ENCODE measurements around the gene FAM83D.
A peak's percentile ranks its signal among the peaks of the same experiment; 100 is the strongest.

Gene FAM83D

GRCh38 chr20:38973107-38973506 is 46.9 kb downstream of the FAM83D start:
- peaks cover 47% of the 10 kb centered on the region for H3K36me3 ChIP-seq (ENCODE audit: insufficient read depth, low read length)
- peak overlapping the region; percentile 29; the same call in 1 of the 2 replicates for H3K27ac ChIP-seq
- no peak for TF ChIP-seq POLR2AphosphoS5 (IDR thresholded peaks at IDR 0.05; ENCODE audit: borderline replicate concordance, low read depth, low read length)
- TF ChIP-seq FOXP2 (optimal IDR thresholded peaks at IDR 0.05; ENCODE audit: control extremely low read depth, extremely low read length, insufficient read depth) = no peak
- TF ChIP-seq EZH2 (IDR thresholded peaks at IDR 0.05) = no peak
- H3K9ac ChIP-seq (ENCODE audit: insufficient read length) = peak overlapping the region; percentile 33
- peak overlapping the region; percentile 39; the same call in 1 of the 2 replicates for H3K4me3 ChIP-seq
- DNase-seq (ENCODE audit: low read depth, low spot score) = no peak
- no peaks in the 10 kb centered on the region for H3K9me3 ChIP-seq (ENCODE audit: low read depth, low read length)

- peak overlapping the region; percentile 39; the same call in 1 of the 2 replicates for H3K4me3 ChIP-seq
- no peak for DNase-seq (ENCODE audit: low read depth, low spot score)
- peak overlapping the region; percentile 33 for H3K9ac ChIP-seq (ENCODE audit: insufficient read length)
- peak overlapping the region; percentile 29 for H3K27ac ChIP-seq
- H3K9me3 ChIP-seq (ENCODE audit: low read depth, low read length) = no peaks in the 10 kb centered on the region
- TF ChIP-seq EZH2 (IDR thresholded peaks at IDR 0.05) (no peak), FOXP2 (optimal IDR thresholded peaks at IDR 0.05; ENCODE audit: control extremely low read depth, extremely low read length, insufficient read depth) (peak; percentile 41), POLR2AphosphoS5 (IDR thresholded peaks at IDR 0.05; ENCODE audit: borderline replicate concordance, low read depth, low read length) (no peak)
- peaks cover 52% of the 10 kb centered on the region for H3K36me3 ChIP-seq (ENCODE audit: insufficient read depth, low read length)
Observed at GRCh38 chr20:38973645-38974044, 47.4 kb downstream of the FAM83D start.

- TF ChIP-seq FOXP2 (optimal IDR thresholded peaks at IDR 0.05; ENCODE audit: control extremely low read depth, extremely low read length, insufficient read depth) = no peak
- no peak for TF ChIP-seq POLR2AphosphoS5 (IDR thresholded peaks at IDR 0.05; ENCODE audit: borderline replicate concordance, low read depth, low read length)
- TF ChIP-seq EZH2 (IDR thresholded peaks at IDR 0.05) = no peak
- Histone ChIP-seq H3K9me3 (ENCODE audit: low read depth, low read length) (no peaks in the 10 kb centered on the region), H3K4me3 (no peak overlapping the region), H3K9ac (ENCODE audit: insufficient read length) (no peak overlapping the region), H3K36me3 (ENCODE audit: insufficient read depth, low read length) (peaks cover 39% of the 10 kb centered on the region), H3K27ac (no peak overlapping the region)
- no peak for DNase-seq (ENCODE audit: low read depth, low spot score)
Observed at GRCh38 chr20:38975539-38976120, 49.4 kb downstream of the FAM83D start.

GRCh38 chr20:38979434-38979833 is 53.2 kb downstream of the FAM83D start:
- no peak for DNase-seq (ENCODE audit: low read depth, low spot score)
- TF ChIP-seq EZH2 (IDR thresholded peaks at IDR 0.05) (no peak), FOXP2 (optimal IDR thresholded peaks at IDR 0.05; ENCODE audit: control extremely low read depth, extremely low read length, insufficient read depth) (no peak), POLR2AphosphoS5 (IDR thresholded peaks at IDR 0.05; ENCODE audit: borderline replicate concordance, low read depth, low read length) (no peak)
- H3K9me3 ChIP-seq (ENCODE audit: low read depth, low read length) = no peaks in the 10 kb centered on the region
- H3K4me3 ChIP-seq = no peak overlapping the region
- H3K27ac ChIP-seq = no peak overlapping the region
- H3K36me3 ChIP-seq (ENCODE audit: insufficient read depth, low read length) = peaks cover 24% of the 10 kb centered on the region
- no peak overlapping the region for H3K9ac ChIP-seq (ENCODE audit: insufficient read length)

- Histone ChIP-seq H3K36me3 (ENCODE audit: insufficient read depth, low read length) (peaks cover 24% of the 10 kb centered on the region), H3K27ac (no peak overlapping the region), H3K9me3 (ENCODE audit: low read depth, low read length) (no peaks in the 10 kb centered on the region), H3K9ac (ENCODE audit: insufficient read length) (no peak overlapping the region), H3K4me3 (no peak overlapping the region)
- no peak for DNase-seq (ENCODE audit: low read depth, low spot score)
- TF ChIP-seq EZH2 (IDR thresholded peaks at IDR 0.05) (no peak), FOXP2 (optimal IDR thresholded peaks at IDR 0.05; ENCODE audit: control extremely low read depth, extremely low read length, insufficient read depth) (no peak), POLR2AphosphoS5 (IDR thresholded peaks at IDR 0.05; ENCODE audit: borderline replicate concordance, low read depth, low read length) (no peak)
Observed at GRCh38 chr20:38979842-38980241, 53.6 kb downstream of the FAM83D start.

- Histone ChIP-seq H3K9me3 (ENCODE audit: low read depth, low read length) (no peaks in the 10 kb centered on the region), H3K27ac (peak overlapping the region; percentile 57), H3K4me3 (no peak overlapping the region), H3K36me3 (ENCODE audit: insufficient read depth, low read length) (peaks cover 20% of the 10 kb centered on the region), H3K9ac (ENCODE audit: insufficient read length) (no peak overlapping the region)
- no peak for DNase-seq (ENCODE audit: low read depth, low spot score)
- TF ChIP-seq FOXP2 (optimal IDR thresholded peaks at IDR 0.05; ENCODE audit: control extremely low read depth, extremely low read length, insufficient read depth) (no peak), POLR2AphosphoS5 (IDR thresholded peaks at IDR 0.05; ENCODE audit: borderline replicate concordance, low read depth, low read length) (no peak), EZH2 (IDR thresholded peaks at IDR 0.05) (no peak)
Observed at GRCh38 chr20:38982291-38982690, 56.1 kb downstream of the FAM83D start.

- Histone ChIP-seq H3K27ac (peak overlapping the region; percentile 44), H3K9me3 (ENCODE audit: low read depth, low read length) (no peaks in the 10 kb centered on the region), H3K4me3 (peak overlapping the region; percentile 51), H3K36me3 (ENCODE audit: insufficient read depth, low read length) (peaks cover 19% of the 10 kb centered on the region), H3K9ac (ENCODE audit: insufficient read length) (no peak overlapping the region)
- no peak for TF ChIP-seq EZH2 (IDR thresholded peaks at IDR 0.05)
- TF ChIP-seq FOXP2 (optimal IDR thresholded peaks at IDR 0.05; ENCODE audit: control extremely low read depth, extremely low read length, insufficient read depth) = no peak
- TF ChIP-seq POLR2AphosphoS5 (IDR thresholded peaks at IDR 0.05; ENCODE audit: borderline replicate concordance, low read depth, low read length) = no peak
- no peak for DNase-seq (ENCODE audit: low read depth, low spot score)
Observed at GRCh38 chr20:38985060-38985459, 58.8 kb downstream of the FAM83D start.

- no peaks in the 10 kb centered on the region for H3K9me3 ChIP-seq (ENCODE audit: low read depth, low read length)
- H3K36me3 ChIP-seq (ENCODE audit: insufficient read depth, low read length) = peaks cover 22% of the 10 kb centered on the region
- TF ChIP-seq FOXP2 (optimal IDR thresholded peaks at IDR 0.05; ENCODE audit: control extremely low read depth, extremely low read length, insufficient read depth) (peak; percentile 47), EZH2 (IDR thresholded peaks at IDR 0.05) (no peak), POLR2AphosphoS5 (IDR thresholded peaks at IDR 0.05; ENCODE audit: borderline replicate concordance, low read depth, low read length) (peak; percentile 19; the same call in 1 of the 2 replicates)
- no peak overlapping the region for H3K9ac ChIP-seq (ENCODE audit: insufficient read length)
- peak; percentile 87 for DNase-seq (ENCODE audit: low read depth, low spot score)
- H3K4me3 ChIP-seq = peak overlapping the region; percentile 51
- peak overlapping the region; percentile 44 for H3K27ac ChIP-seq
Observed at GRCh38 chr20:38985603-38986170, 59.5 kb downstream of the FAM83D start.

Data from SK-N-MC (cell line).